Ramos (cell line): ENCODE measurements around the gene CDC42EP1.
"Not testable (repeated sequence)": the region's sequence is repeated elsewhere in the genome, so short reads cannot be mapped to it uniquely, and the experiment has no call there.

ENCODE experiments used
- in situ Hi-C: fragments of 300-500 bp; cut with MboI; formaldehyde crosslinking; loops from one replicate; pipeline ENCODE4 v1.14.3; 2022; ENCODE audit warnings: low sequenced_read_pairs; ENCODE audit not compliant: unreplicated experiment

The CDC42EP1 gene, protein sequence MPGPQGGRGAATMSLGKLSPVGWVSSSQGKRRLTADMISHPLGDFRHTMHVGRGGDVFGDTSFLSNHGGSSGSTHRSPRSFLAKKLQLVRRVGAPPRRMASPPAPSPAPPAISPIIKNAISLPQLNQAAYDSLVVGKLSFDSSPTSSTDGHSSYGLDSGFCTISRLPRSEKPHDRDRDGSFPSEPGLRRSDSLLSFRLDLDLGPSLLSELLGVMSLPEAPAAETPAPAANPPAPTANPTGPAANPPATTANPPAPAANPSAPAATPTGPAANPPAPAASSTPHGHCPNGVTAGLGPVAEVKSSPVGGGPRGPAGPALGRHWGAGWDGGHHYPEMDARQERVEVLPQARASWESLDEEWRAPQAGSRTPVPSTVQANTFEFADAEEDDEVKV

DNA sequence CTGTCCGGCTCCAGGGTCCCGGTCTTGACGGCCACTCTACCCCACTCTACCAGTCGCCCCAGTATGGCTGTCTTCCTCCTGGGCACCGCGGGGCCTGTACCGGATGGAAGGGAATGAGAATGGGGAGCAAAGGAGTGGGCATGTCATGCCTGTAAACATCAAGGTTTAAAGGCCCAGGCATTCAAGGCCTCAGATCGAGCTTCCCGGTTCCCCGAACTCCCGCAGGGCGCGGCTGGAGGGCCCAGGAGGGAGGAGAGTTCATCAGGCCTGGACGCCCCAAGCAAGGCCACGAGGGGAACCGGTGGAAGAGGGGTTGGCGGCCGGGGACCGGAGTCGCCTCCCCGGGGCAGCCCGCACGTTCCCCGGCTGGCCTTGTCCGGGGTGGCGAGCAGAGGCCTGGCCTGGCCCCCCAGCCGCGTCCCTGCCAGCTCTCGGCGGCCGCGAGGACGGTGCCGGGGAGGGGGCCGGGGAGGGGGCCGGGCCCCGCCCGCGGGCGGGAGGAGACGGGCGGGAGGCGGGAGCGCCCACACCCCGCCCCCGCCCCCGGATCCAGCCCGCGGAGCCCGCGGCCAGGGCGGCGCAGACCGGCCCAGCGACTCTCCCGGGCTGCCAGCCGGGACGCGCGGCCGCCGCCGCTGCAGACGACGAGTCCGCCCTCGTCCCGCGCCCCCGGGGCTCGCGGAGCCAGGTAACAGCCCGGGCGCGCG lies at the start of gene CDC42EP1:
Gene CDC42EP1, plus strand, starts transcription at position 580 of the 707 bp plus-strand sequence. CDS start 5,870 bp downstream, outside the sequence.
- in situ Hi-C loops, result loop anchor here (10.0 kb wide), 1 partner anchor 245 kb away; no protein-coding TSS in a partner anchor

DNA sequence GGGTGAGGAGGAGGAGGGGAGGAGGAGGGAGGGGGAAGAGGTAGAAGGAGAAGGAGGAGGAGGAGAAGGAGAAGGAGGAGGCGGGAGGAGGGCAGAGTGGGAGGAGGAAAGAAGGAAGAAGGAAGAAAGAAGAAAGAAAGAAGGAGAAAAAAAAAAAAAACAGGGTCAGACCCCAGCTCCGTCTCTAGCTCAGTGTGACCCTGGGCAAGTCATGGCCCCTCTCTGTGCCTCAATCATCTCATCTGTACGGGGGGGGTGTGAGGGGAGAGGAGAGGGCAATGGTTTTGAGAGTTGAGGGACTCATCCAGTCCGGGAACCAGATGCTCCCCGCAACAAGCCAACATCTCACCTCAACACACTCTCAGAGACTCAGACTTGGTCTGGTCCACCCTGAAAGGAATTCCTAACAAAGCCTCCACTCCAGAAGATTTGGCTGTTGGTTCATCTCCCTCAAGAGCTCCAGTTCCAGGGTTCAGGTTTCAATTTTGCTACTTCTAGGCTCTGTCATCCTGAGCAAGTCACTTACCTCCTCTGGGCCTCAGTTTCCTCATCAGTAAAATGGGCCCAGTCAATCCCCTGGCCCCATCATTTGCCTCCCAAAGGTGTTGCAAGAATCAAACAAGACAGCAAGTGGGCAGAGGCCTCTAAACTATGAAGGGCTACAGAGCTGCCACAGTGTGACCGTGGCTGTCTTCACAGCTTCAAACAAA lies 48.7 kb upstream of the CDC42EP1 start:
- in situ Hi-C loops, result no loop called here

- in situ Hi-C loops, result no loop called here
Observed at GRCh38 chr22:37514526-37515051, 45.7 kb upstream of the CDC42EP1 start.

GRCh38 chr22:37515901-37516300 lies 44.4 kb upstream of the CDC42EP1 start:
- in situ Hi-C loops, result no loop called here

- in situ Hi-C loops, result no loop called here
Observed at GRCh38 chr22:37516456-37516855, 43.8 kb upstream of the CDC42EP1 start.

GRCh38 chr22:37517826-37518450 lies 42.3 kb upstream of the CDC42EP1 start:
- in situ Hi-C loops, result no loop called here

DNA sequence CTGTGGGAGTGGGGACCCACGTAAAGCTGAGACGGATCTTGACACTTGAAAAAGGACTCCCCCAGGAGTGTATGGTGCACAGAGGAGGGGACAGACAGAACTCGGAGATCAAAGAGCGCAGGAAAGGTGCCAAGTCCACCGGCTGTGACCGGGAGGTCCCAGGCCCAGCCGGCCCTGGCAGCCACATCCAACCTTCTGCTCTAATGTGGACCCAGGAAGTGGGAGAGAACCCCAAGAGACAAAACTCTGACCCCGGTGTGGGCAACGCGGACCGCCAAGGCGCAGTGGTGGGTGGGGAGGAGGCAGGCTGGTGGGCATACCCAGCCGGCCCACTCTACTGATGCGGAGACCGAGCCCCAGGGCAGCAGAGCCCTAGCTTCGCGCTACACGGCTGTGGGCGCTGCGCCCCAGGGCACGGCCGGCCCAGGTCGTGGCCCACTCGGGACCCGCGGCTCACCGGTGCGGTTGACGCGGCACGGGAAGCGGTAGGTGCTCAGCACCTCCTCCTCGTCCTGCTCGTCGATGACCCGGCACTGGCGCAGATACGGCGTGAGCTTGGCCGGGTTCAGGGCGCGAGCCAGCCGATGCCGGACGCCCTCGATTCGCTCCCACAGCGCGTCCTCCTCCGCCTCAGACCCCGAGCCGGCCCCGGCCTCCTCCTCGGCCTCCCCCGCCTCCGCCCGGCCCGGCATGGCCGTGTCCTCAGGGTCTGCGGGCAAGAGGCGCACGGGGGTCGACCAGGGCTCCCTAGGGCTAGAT lies 41.6 kb upstream of the CDC42EP1 start:
- in situ Hi-C loops, result no loop called here

DNA sequence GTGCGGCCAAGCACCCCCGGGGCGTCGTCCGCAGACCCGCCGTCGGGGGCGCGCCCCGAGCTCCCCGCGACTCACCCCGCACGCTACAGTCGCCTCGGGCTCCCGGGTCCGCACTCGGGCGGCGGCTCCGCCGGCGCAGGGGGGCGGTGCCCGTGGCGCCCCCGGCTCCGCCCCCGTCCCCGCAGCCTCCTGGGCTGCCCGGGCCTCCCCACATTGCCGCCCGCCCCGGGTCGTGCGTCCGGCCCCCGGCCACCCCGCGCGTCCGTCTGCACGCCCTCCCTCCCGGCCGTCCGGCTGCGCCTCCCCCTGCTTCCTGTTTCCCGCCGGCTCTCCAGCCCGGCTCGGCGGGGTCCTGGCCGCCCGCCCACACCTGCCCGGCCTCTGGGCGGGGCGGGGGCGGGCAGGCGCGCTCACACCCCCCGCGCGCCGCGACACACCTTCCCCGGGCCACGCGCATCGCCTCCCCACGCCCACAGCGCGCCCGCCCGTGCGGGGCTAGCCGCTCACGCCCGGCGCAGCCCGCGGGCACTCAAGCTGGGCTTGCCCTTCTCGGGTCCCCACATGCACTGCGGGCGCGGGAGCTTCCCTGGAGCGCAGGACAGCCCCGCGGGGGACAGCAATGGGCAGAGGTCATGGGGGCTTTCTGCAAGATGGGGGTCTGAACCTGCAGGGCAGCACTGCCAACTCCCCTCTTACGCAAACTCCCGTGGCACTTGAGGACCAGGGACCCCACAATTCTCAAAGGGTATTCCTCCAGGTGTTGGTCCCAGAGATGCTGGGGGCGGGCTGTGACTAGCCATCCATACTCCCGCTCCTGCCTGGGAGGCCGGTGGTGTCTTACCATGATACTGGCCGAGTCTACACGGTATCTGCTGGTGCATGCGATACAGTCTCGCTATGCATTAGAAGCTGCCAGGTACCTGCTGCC lies 40.7 kb upstream of the CDC42EP1 start, which contains the start of gene CARD10:
Gene CARD10, minus strand, starts transcription at position 148 of the 928 bp plus-strand sequence. CDS start 215 bp downstream, outside the sequence.
- in situ Hi-C loops, result no loop called here

DNA sequence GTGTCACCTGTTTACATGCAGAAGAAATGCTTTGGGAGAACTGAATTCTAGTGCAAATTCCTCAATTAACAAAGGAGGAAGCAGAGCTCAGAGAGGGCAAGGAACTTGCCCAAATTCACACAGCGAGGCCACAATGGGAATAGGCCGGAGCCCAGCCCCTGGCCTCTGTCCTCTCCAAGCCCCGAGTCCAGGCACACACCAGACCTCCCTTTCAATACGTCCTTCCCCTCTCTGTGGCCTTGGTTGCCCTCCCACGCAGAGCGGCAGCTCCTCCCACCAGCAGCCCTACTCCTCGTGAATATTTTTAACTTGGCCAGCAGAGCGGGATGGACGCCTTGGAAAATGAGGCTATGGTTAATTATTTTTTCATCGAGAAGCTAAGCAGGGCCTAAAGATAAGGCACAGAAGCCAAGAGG lies 39.5 kb upstream of the CDC42EP1 start:
- in situ Hi-C loops, result no loop called here

DNA sequence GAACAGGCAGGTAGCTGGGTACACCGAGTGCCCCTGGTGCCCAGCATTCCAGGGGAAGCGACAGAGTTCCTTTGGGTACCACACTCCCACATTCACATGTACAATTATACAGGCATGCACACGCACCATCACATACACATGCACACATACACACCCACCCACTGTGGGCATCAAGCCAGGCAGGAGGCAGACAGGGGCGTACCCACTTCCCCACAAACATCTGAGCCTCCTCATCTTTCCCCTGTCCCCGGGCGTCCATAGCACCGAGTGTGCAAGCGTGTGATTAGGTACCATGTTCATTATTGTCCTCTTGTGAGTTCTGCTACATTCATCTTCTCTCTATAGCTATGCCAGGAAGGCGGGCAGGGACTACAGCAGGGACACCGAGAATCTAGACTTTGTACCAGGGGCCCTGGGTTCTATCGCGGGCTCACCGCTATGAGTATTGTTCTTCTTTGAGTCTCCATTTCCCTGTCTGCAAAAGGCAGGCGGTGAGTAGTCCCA lies 39.0 kb upstream of the CDC42EP1 start:
- in situ Hi-C loops, result no loop called here

DNA sequence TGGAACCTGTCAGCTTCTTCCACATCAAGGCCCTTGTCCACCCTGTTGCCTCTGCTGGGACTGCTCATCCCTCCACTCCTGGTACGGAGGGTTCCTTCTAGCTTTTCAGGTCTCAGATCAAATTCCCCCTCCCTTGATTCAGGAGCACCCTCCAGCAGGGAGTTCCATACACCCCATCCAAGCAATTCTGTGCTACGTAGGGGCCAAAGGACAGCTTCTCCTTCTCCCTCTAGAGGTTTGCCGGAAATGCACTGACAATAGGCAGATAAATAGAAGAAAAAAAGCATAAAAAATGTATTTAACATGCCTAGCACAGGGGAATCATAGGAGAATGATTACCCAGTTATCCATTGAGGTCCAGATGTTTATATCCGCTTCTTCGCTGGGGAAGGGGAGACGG lies 37.8 kb upstream of the CDC42EP1 start:
- in situ Hi-C loops, result no loop called here

GRCh38 chr22:37525073-37525745 lies 35.1 kb upstream of the CDC42EP1 start:
- in situ Hi-C loops, result no loop called here

DNA sequence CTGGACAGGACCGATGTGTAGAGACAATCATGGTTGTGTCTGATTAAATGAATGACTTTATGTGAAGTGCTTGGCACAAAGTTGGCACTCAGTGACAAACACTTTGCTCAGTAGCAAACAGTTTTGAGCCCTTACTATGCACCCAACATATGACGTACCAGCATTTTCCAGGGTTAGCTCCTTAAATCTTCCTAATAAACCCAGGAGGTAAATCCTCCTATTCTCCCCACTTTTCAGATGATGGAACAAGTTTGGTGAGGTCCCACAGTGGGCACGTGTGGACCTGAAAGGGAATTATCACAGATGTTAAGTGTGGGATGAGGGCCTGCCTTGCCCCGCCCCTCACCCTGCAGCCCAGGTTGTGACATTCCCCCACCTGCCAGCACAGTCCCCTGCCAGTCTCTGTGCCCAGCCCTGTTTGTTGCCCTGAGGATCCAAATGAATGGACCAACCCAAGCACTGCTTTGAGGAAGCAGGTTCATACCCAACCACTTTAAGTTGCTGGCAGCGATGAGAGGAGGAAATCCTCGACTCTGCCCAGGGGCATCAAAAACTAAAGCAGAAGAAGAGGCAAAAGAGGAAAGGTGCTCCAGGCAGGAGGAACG lies 34.4 kb upstream of the CDC42EP1 start:
- in situ Hi-C loops, result no loop called here

DNA sequence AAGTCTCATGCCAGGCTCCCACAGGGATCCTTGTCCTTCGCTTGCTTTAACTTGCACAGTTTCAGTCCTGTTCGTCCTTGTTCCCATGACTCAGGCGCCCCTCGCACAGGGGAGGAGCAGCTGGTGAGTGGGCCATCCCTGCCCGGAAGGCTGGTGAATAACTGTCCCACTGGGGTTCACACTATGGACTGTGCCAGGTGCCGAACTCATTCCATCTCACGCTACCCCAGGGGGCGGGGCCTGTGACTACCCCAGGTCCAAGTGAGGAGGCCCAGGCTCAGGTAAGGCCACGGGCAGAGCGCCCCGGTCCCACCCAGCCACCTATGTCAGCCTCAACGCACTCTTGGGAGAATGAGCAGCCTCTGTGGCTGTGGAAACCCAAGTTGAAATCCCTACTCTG lies 33.9 kb upstream of the CDC42EP1 start:
- in situ Hi-C loops, result no loop called here

DNA sequence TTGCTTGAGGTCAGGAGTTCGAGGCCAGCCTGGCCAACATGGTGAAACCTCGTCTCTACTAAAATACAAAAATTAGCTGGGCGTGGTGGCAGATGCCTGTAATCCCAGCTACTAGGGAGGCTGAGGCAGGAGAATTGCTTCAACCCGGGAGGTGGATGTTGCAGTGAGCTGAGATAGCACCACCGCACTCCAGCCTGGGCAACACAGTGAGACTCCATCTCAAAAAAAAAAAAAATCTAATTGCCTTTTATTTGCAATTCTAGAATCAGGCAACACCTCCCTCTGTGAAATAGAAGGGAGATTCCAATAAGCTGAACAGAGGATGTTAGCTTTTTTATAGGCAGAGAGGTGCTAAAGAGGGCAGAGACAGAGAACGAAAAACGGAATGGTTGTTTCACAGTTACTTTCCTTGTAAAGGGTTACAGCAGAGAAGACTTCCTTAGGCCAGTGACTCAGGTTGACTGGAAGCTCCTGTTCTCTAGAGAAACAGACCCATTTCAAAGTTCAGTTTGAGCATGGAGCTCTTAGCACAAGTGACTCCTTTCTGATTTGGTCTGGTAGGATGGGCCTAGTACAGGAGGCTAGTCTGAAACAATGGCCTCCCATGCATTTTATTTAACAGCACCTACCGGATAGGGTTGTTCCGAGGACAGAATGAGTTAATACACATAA lies 33.1 kb upstream of the CDC42EP1 start:
- in situ Hi-C loops, result not testable (repeated sequence)

DNA sequence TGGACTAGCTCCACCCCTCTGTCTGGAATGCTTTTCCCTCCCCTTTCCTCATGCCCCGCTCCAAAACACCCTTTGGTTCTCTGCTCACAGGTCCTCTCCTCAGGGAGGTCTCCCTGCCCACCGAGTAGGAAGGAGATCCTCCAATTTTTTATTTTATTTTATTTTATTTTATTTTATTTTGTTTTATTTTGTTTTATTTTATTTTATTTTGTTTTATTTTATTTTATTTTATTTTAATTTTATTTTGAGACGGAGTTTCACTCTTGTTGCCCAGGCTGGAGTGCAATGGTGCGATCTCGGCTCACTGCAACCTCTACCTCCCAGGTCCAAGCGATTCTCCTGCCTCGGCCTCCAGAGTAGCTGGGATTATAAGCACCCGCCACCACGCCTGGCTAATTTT lies 32.3 kb upstream of the CDC42EP1 start:
- in situ Hi-C loops, result not testable (repeated sequence)
